ENCODE results near the gene SPTLC2.

SPTLC2 gene

DNA sequence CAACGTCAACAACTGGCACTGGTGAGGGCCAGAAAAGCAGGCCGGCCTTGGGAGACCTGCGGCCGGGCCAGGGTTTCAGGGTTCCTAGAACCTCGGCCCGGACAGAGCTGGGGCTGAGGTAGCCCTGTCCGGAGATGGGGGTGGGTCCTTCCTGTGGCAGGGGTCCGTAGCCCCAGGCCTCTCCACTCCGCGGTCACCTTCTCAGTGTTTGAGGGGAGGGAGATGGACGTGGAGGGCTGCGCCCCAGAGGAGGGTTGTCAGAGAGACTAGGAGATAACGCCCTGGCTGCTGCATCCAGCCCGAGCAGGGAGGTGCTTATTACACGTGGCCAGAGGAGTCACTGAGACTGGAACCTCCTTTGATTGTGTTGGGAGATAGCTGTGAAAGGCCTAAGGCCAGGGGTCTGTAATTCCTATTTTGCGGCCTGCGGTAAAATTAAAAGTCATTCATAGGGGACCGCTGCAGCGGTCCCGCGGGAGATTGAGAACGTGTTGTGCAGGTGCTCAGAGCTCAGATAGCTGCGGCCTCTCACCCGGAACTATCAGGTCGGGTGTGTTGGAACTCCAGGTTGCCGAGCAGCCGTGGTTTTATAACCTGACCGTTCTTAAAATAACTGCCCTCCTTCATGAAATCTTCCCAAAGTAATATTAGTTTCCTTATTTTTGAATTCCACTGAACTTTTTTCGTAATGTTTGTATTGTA, 158.0 kb downstream of the SPTLC2 start:
- peak; percentile 13 for DNase-seq

GRCh38 chr14:77457522-77458248, 158.8 kb downstream of the SPTLC2 start, which contains the start of the genes AHSA1 and VIPAS39:
Gene AHSA1, plus strand, starts transcription at chr14:77458093. Its CDS starts 97 bp downstream, at chr14:77458190.
Gene VIPAS39, minus strand, starts transcription at chr14:77457601. Its CDS starts 3,499 bp downstream, at chr14:77454102.
- DNase-seq, result peak; percentile 97

GRCh38 chr14:77457115-77457521, 159.3 kb downstream of the SPTLC2 start:
- peak; percentile 66 for DNase-seq
